SK-N-MC (cell line): ENCODE data around the gene LAMB3.

Experiments used
- DNase-seq: peaks from one replicate; pipeline ENCODE4 v3.0.0-alpha.2; 2011; ENCODE audit warnings: low read depth, low spot score
- H3K27ac ChIP-seq: fragments of 200-600 bp; sonication (generic); 2 replicates; pipeline ENCODE4 v1.5.1; 2016; ENCODE audit warnings: mixed run types
- H3K36me3 ChIP-seq: fragments of 200-600 bp; sonication (generic); 2 replicates; pipeline ENCODE4 v1.6.1; 2017; ENCODE audit warnings: antibody characterized with exemption, low read length, mixed read lengths; ENCODE audit not compliant: insufficient read depth
- H3K4me3 ChIP-seq: fragments of 200-600 bp; sonication (generic); 2 replicates; pipeline ENCODE4 v1.5.1; 2016
- H3K9ac ChIP-seq: fragments of 200-600 bp; sonication (generic); 2 replicates; pipeline ENCODE4 v1.8.0; 2017; ENCODE audit warnings: mixed run types, mixed read lengths; ENCODE audit not compliant: insufficient read length
- H3K9me3 ChIP-seq: fragments of 200-600 bp; sonication (generic); 2 replicates; pipeline ENCODE4 v1.6.1; 2017; ENCODE audit warnings: low read depth, mild to moderate bottlenecking, antibody characterized with exemption, low read length, moderate library complexity, mixed read lengths
- EZH2 ChIP-seq: fragments of 200-600 bp; sonication (generic); IDR thresholded peaks from one replicate; pipeline ENCODE4 v1.6.1; 2017; ENCODE audit warnings: antibody characterized with exemption
- FOXP2 ChIP-seq: optimal IDR thresholded peaks from 2 replicates; pipeline ENCODE3; 2011; ENCODE audit warnings: mild to moderate bottlenecking, moderate library complexity; ENCODE audit not compliant: insufficient read depth; ENCODE audit errors: extremely low read length, control extremely low read depth
- POLR2AphosphoS5 ChIP-seq: IDR thresholded peaks from 2 replicates; pipeline ENCODE4 v1.6.1; 2012; ENCODE audit warnings: mild to moderate bottlenecking, low read depth, low read length, borderline replicate concordance

Gene LAMB3

DNA sequence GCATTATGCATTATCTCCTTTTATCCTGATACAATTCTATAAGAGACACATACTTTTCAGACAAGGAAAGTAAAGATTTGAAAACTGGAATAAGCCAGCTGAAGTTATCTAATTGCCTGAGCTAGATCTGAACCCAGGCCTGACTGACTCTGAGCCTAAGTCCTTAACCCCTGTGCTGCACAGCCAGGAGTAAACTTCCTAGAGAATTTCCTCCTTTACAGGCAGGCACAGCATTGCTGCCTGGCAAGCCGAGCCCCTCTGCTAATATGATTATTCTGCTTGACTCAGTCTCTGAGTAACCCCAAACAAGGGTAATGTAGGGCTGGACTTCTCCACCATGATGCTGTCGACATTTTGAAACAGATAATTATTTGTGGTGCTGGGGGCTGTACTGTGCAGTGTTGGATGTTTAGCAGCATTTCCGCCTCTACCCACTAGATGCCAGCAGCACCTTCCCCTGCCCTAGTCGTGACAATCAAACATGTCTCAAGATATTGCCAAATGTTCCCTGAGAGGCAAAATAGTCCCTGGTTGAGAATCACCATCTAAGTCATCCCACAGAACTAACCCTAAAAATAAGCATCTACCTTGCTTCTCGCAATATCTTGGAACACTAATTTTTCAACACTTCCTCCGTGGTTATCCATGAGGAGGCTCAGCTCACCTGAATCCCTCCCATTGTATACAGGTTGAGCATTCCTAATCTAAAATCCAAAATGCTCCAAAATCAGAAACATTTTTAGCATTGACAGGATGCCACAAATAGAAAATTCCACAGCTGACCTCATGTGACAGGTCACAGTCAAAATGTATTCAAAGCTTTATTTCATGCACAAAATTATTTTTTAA is 50.2 kb downstream of the LAMB3 start:
- no peaks in the 10 kb centered on the region for H3K9me3 ChIP-seq
- H3K36me3 ChIP-seq: no peaks in the 10 kb centered on the region
- no peak overlapping the region for H3K4me3 ChIP-seq
- no peak overlapping the region for H3K27ac ChIP-seq
- no peak for DNase-seq
- H3K9ac ChIP-seq: no peak overlapping the region
- TF ChIP-seq POLR2AphosphoS5 (no peak), EZH2 (no peak), FOXP2 (no peak)

DNA sequence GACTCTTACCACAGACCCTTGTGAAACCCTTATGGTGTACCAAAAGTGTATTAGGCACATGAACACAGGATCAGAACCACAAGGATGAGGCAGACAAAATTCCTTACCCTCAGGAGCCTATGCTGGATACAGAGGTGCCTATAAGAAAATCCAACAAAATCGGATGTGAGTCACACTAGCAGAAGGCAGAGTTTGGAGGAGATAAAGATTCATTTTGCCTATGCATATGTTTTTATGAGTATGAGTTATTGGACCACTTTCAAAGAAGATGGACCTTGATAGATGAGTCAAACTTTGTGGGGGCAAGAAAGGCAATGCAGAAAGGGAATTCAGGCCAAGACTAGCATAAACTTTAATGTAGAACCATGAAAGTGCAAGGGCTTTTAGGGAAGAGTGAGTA is 51.7 kb downstream of the LAMB3 start:
- Histone ChIP-seq H3K9ac (no peak overlapping the region), H3K9me3 (no peaks in the 10 kb centered on the region), H3K36me3 (no peaks in the 10 kb centered on the region), H3K4me3 (no peak overlapping the region), H3K27ac (no peak overlapping the region)
- no peak for DNase-seq
- TF ChIP-seq FOXP2 (no peak), EZH2 (no peak), POLR2AphosphoS5 (no peak)

DNA sequence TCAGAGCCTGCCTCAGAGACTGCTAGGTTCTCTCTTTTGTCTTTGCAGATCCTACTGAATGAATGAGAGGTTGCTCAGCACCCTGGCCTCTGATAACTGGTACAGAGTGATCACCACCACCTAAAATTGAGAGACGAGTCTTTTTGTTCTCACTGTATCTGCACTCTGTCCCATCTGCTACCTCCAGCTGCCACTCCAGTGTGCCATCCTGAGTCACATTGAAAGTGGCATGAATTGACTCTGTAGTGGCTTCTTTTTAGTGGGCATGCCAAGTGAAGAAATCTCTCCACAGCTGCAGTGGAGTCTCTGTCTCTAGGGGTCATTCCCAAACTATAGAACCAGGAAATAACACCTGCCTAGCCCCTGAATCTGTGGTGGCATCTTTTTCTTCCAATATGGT is 54.0 kb downstream of the LAMB3 start:
- no peak for DNase-seq
- H3K27ac ChIP-seq: no peak overlapping the region
- TF ChIP-seq POLR2AphosphoS5 (no peak), EZH2 (no peak), FOXP2 (no peak)
- H3K36me3 ChIP-seq: no peaks in the 10 kb centered on the region
- no peak overlapping the region for H3K9ac ChIP-seq
- H3K9me3 ChIP-seq: no peaks in the 10 kb centered on the region
- no peak overlapping the region for H3K4me3 ChIP-seq

DNA sequence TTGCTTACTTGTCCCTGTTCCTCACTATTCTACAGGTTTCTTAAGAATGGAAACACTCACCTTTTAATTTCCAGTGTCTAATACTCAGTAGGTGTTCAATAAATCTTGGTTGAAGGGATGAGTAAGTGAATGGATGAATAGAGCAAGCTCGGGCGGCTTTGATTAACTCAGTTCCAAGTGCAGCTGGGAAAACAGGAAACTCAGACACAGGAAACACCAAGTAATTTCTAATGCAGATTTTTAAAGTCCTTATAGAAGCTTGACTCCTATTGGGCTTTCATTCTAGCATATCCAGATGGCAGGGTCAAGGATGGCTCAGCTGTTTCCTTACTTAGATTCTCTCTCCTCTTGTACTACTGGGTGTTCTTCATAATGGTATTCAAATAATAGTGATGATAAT is 54.7 kb downstream of the LAMB3 start:
- TF ChIP-seq POLR2AphosphoS5: no peak
- no peak for TF ChIP-seq EZH2
- no peak for TF ChIP-seq FOXP2
- no peak for DNase-seq
- no peaks in the 10 kb centered on the region for H3K9me3 ChIP-seq
- H3K9ac ChIP-seq: no peak overlapping the region
- H3K4me3 ChIP-seq: peak overlapping the region; percentile 22; the same call in 1 of the 2 replicates
- H3K27ac ChIP-seq: no peak overlapping the region
- no peaks in the 10 kb centered on the region for H3K36me3 ChIP-seq

DNA sequence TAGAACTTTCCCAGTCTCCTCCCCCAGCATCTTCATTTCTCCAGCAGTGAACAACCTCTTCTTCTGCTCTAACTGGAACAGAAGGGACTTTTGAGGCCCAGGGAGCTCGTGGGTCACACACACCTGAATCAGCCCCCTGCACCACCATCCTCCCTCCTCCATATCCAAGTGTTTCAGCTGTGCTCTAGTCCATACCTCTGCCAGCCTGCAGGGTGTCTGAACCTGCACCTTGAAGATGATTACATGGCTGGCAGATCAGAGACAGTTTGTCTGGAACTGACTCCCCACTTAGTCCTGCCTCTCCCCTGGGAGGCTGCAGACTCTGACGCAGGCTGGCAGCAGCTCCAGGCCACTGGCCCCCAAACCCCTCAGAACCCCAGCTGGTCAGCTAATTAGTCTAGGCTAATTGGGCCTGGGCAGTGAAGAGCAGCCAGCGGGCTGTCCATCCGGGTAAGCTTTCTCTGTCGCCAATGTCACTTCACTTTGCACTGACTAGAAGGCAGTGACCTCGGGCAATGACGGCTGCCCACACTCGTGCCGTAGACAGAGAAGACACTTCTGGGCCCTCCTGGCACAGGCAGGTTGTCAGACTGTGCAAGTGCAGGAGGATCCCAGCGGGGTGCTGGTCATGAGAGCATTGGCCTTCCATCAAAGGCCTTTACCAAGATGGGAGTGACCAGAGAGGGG is 56.5 kb downstream of the LAMB3 start:
- no peak overlapping the region for H3K9ac ChIP-seq
- DNase-seq: no peak
- no peaks in the 10 kb centered on the region for H3K36me3 ChIP-seq
- no peak overlapping the region for H3K27ac ChIP-seq
- TF ChIP-seq FOXP2: no peak
- no peak for TF ChIP-seq POLR2AphosphoS5
- TF ChIP-seq EZH2: no peak
- no peak overlapping the region for H3K4me3 ChIP-seq
- H3K9me3 ChIP-seq: no peaks in the 10 kb centered on the region

DNA sequence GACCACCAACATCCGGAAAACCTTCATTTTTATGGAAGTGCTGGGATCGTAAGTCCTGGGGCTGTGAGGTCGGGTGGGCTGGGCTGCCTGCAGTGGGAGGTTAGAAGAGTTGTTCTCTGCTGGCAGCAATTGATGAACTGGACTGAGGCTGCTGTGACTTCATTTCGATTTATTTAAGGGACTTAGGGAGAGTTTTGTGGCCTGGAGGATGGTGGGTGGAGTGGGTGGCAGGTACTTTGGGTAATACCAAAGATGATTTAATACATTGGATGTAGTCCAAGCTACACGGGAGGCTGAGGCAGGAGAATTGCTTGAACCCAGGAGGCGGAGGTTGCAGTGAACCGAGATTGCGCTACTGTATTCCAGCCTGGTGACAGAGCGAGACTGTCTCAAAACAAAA is 57.2 kb downstream of the LAMB3 start:
- Histone ChIP-seq H3K27ac (no peak overlapping the region), H3K4me3 (no peak overlapping the region), H3K36me3 (no peaks in the 10 kb centered on the region), H3K9ac (no peak overlapping the region), H3K9me3 (no peaks in the 10 kb centered on the region)
- TF ChIP-seq FOXP2 (no peak), POLR2AphosphoS5 (no peak), EZH2 (no peak)
- DNase-seq: no peak

DNA sequence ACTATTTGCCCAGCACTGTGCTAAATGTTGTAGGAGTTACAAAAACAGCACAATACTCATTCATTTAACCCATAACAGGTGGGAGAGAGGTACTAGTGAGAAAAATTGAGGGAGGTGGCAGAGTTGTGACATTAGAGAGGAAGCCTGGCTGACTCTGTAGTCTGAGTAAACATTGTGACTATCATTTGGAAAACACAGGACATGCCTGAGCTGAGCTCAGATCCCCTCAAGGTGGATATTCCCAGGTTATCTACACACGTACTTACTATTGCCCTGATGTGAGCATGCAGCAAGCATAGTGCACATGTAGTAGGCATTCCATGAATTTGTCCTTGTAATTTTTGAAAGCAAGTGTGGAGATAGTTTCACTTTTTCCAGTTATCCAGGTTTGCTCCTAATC is 57.8 kb downstream of the LAMB3 start:
- TF ChIP-seq FOXP2: no peak
- no peak for TF ChIP-seq EZH2
- TF ChIP-seq POLR2AphosphoS5: no peak
- H3K27ac ChIP-seq: no peak overlapping the region
- no peak overlapping the region for H3K9ac ChIP-seq
- DNase-seq: no peak
- H3K36me3 ChIP-seq: no peaks in the 10 kb centered on the region
- no peak overlapping the region for H3K4me3 ChIP-seq
- no peaks in the 10 kb centered on the region for H3K9me3 ChIP-seq

DNA sequence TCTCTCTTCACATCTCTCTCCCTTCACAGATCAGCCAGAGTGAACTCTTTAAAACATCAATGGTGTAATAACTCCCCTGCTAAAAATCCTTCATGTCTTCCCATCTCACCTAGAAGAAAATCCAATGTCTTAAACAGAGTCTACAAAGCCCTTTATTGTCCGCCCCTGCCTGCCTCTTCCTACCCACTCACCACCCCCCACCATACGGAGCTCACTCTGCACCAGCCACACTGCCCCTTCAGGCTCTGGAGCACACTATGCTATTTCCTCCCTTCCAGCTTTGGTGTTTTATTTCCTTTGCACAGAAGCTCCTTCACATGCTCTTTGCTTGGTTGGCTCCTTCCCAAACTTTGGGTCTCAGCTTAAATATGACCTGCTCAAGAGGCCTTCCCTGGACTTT is 58.5 kb downstream of the LAMB3 start:
- Histone ChIP-seq H3K36me3 (no peaks in the 10 kb centered on the region), H3K9ac (no peak overlapping the region), H3K27ac (no peak overlapping the region), H3K4me3 (no peak overlapping the region), H3K9me3 (no peaks in the 10 kb centered on the region)
- TF ChIP-seq EZH2 (no peak), FOXP2 (no peak), POLR2AphosphoS5 (no peak)
- DNase-seq: no peak

DNA sequence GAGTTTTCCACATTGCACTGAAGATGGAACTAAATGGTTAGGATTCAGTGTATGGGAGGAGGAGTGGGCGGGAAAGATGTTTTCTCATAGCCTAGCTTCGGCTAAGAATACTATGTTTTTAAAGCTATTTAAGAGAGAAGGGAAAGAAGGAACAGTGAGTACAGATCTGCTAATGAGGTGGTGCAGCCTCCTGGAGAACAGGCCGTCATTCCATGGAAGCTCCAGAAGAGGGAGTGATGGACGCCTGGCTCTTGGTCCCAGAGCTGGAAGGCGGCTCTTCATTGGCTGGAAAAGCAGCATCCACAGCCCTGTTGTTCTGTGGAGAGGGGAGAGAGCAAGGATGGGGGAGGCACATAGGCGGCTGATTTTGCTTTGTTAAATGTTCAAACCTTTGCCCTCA is 61.8 kb downstream of the LAMB3 start:
- DNase-seq: no peak
- Histone ChIP-seq H3K27ac (no peak overlapping the region), H3K9ac (no peak overlapping the region), H3K36me3 (no peaks in the 10 kb centered on the region), H3K4me3 (no peak overlapping the region), H3K9me3 (no peaks in the 10 kb centered on the region)
- TF ChIP-seq POLR2AphosphoS5 (no peak), EZH2 (no peak), FOXP2 (no peak)
